Measurements from ENCODE around the gene ZNF567. TPM values are rescaled to one million over a fixed set of nuclear protein-coding genes. Genes with fewer than 3 reads are reported as not detected.

ZNF567 gene
- total RNA-seq: 1 to 10 TPM; 5.3 to 6.9 (median 5.6) TPM

- Mint-ChIP-seq H3K9me3 (peaks cover 7% of the 10 kb centered on the region), H3K4me3 (peak within 1 kb of the TSS; percentile 99), H3K27me3 (ENCODE audit: low read depth) (no peaks in the 10 kb centered on the region), H3K36me3 (ENCODE audit: insufficient read depth) (peaks cover 44% of the 10 kb centered on the region), H3K4me1 (ENCODE audit: low read depth) (peaks cover 31% of the 10 kb centered on the region)
- DNase-seq: peak; percentile 99
- peak; percentile 94 to 95 for ATAC-seq
Observed at GRCh38 chr19:36687214-36688056, at the start of gene ZNF567. TSS of gene ZNF567 (plus strand) at chr19:36687612. CDS start at chr19:36694868, 7,256 bp downstream.

GRCh38 chr19:36638862-36639510 lies 48.4 kb upstream of the ZNF567 start:
- Mint-ChIP-seq H3K27me3 (ENCODE audit: low read depth) (no peaks in the 10 kb centered on the region), H3K9me3 (peaks cover 52% of the 10 kb centered on the region), H3K4me1 (ENCODE audit: low read depth) (no peaks in the 10 kb centered on the region), H3K36me3 (ENCODE audit: insufficient read depth) (peaks cover 59% of the 10 kb centered on the region), H3K4me3 (no peak overlapping the region)
- ATAC-seq (no peak), DNase-seq (no peak)

DNA sequence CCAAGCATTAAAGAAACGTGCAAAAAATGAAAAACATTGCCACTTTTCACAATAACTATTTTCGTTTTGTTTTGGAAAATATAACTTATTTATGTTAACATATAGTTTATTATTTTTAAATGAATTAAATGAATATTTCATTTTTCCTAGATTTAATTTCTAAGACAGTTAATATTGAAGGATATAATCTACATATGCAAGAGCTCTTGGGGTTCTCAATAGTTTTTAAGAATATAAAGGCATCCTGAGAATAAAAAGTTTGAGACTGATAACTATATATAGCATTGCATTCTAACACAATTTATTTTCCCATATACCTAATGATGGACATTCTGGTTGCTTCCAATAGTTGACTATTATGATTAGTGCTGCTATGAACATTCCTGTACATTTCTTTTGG lies 40.7 kb upstream of the ZNF567 start:
- ATAC-seq (no peak), DNase-seq (no peak)
- H3K27me3 Mint-ChIP-seq (ENCODE audit: low read depth): no peaks in the 10 kb centered on the region
- no peaks in the 10 kb centered on the region for H3K4me1 Mint-ChIP-seq (ENCODE audit: low read depth)
- H3K36me3 Mint-ChIP-seq (ENCODE audit: insufficient read depth): peaks cover 50% of the 10 kb centered on the region
- peaks cover 31% of the 10 kb centered on the region for H3K9me3 Mint-ChIP-seq
- no peak overlapping the region for H3K4me3 Mint-ChIP-seq

GRCh38 chr19:36652958-36653357 lies 34.5 kb upstream of the ZNF567 start:
- Mint-ChIP-seq H3K36me3 (ENCODE audit: insufficient read depth) (peaks cover 65% of the 10 kb centered on the region), H3K4me1 (ENCODE audit: low read depth) (no peaks in the 10 kb centered on the region), H3K9me3 (peaks cover 47% of the 10 kb centered on the region), H3K4me3 (no peak overlapping the region), H3K27me3 (ENCODE audit: low read depth) (no peaks in the 10 kb centered on the region)
- DNase-seq (no peak), ATAC-seq (no peak)

- DNase-seq: no peak
- H3K4me3 Mint-ChIP-seq: peak overlapping the region; percentile 100
- H3K4me1 Mint-ChIP-seq (ENCODE audit: low read depth): peaks cover 30% of the 10 kb centered on the region
- H3K9me3 Mint-ChIP-seq: peaks cover 41% of the 10 kb centered on the region
- ATAC-seq: no peak
- H3K36me3 Mint-ChIP-seq (ENCODE audit: insufficient read depth): peaks cover 48% of the 10 kb centered on the region
- no peaks in the 10 kb centered on the region for H3K27me3 Mint-ChIP-seq (ENCODE audit: low read depth)
Observed at GRCh38 chr19:36665832-36666231, 21.6 kb upstream of the ZNF567 start.

DNA sequence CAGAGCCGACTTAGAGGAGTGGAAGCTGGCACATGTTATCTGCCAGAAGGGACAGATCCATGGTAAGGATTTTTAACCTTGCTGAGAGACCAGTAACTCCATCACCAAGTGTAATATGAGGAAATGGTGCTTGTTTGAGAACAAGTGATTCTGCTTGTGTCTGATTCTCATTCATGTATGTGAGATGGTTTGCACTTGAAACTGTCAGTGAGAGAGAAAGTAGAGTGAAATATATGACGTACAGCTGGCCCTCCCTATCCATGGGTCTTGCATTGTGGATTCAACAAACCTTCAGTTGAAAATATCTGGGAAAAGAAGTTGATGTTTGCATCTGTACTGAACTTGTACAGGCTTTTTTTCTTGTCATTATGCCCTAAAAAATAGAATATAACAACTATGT lies 18.8 kb upstream of the ZNF567 start:
- Mint-ChIP-seq H3K4me1 (ENCODE audit: low read depth) (peaks cover 30% of the 10 kb centered on the region), H3K9me3 (peaks cover 38% of the 10 kb centered on the region), H3K4me3 (peak overlapping the region; percentile 43), H3K36me3 (ENCODE audit: insufficient read depth) (peaks cover 54% of the 10 kb centered on the region), H3K27me3 (ENCODE audit: low read depth) (no peaks in the 10 kb centered on the region)
- ATAC-seq (no peak), DNase-seq (no peak)

- no peak overlapping the region for H3K4me3 Mint-ChIP-seq
- no peak for ATAC-seq
- H3K27me3 Mint-ChIP-seq (ENCODE audit: low read depth): no peaks in the 10 kb centered on the region
- peaks cover 26% of the 10 kb centered on the region for H3K9me3 Mint-ChIP-seq
- H3K4me1 Mint-ChIP-seq (ENCODE audit: low read depth): peaks cover 12% of the 10 kb centered on the region
- peaks cover 39% of the 10 kb centered on the region for H3K36me3 Mint-ChIP-seq (ENCODE audit: insufficient read depth)
- no peak for DNase-seq
Observed at GRCh38 chr19:36672368-36672767, 15.0 kb upstream of the ZNF567 start.

- Mint-ChIP-seq H3K4me1 (ENCODE audit: low read depth) (peaks cover 2% of the 10 kb centered on the region), H3K9me3 (peaks cover 29% of the 10 kb centered on the region), H3K36me3 (ENCODE audit: insufficient read depth) (peaks cover 46% of the 10 kb centered on the region), H3K4me3 (no peak overlapping the region), H3K27me3 (ENCODE audit: low read depth) (no peaks in the 10 kb centered on the region)
- no peak for DNase-seq
- ATAC-seq: no peak
Observed at GRCh38 chr19:36674201-36674600, 13.2 kb upstream of the ZNF567 start.

GRCh38 chr19:36679455-36679854 lies 8.0 kb upstream of the ZNF567 start:
- H3K4me1 Mint-ChIP-seq (ENCODE audit: low read depth): no peaks in the 10 kb centered on the region
- peaks cover 47% of the 10 kb centered on the region for H3K36me3 Mint-ChIP-seq (ENCODE audit: insufficient read depth)
- DNase-seq (no peak), ATAC-seq (no peak)
- peaks cover 27% of the 10 kb centered on the region for H3K9me3 Mint-ChIP-seq
- no peak overlapping the region for H3K4me3 Mint-ChIP-seq
- no peaks in the 10 kb centered on the region for H3K27me3 Mint-ChIP-seq (ENCODE audit: low read depth)

- Mint-ChIP-seq H3K27me3 (ENCODE audit: low read depth) (no peaks in the 10 kb centered on the region), H3K4me1 (ENCODE audit: low read depth) (peaks cover 31% of the 10 kb centered on the region), H3K9me3 (peaks cover 10% of the 10 kb centered on the region), H3K36me3 (ENCODE audit: insufficient read depth) (peaks cover 46% of the 10 kb centered on the region), H3K4me3 (peak overlapping the region; percentile 99)
- ATAC-seq (no peak), DNase-seq (no peak)
Observed at GRCh38 chr19:36685835-36686234, 1.6 kb upstream of the ZNF567 start.

- peak; percentile 7 to 19 for ATAC-seq
- H3K4me3 Mint-ChIP-seq: peak overlapping the region; percentile 99
- no peaks in the 10 kb centered on the region for H3K27me3 Mint-ChIP-seq (ENCODE audit: low read depth)
- peaks cover 10% of the 10 kb centered on the region for H3K9me3 Mint-ChIP-seq
- DNase-seq: no peak
- H3K36me3 Mint-ChIP-seq (ENCODE audit: insufficient read depth): peaks cover 44% of the 10 kb centered on the region
- H3K4me1 Mint-ChIP-seq (ENCODE audit: low read depth): peaks cover 31% of the 10 kb centered on the region
Observed at GRCh38 chr19:36686365-36687213, 823 bp upstream of the ZNF567 start.

DNA sequence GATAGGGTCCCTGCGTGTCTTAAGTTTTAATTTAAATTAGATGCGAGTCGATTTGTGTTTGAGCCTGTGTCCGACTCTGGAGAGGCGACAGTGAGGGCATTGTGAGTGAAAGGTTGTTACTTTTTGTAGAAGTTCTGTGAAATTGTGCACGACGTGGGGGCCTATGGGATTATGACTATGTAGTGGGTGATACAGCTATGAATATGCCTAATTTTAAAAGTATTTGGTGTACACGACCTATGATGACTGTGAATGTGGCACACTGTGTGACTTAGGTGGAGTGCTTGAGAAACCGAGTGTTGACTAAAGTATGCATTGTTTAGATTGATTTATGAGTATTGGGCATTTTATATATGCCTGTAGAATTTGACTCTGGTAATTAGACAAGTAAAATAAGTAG lies 646 bp downstream of the ZNF567 start:
- Mint-ChIP-seq H3K4me1 (ENCODE audit: low read depth) (peaks cover 31% of the 10 kb centered on the region), H3K4me3 (peak overlapping the region; percentile 99)
- no peak for DNase-seq

DNA sequence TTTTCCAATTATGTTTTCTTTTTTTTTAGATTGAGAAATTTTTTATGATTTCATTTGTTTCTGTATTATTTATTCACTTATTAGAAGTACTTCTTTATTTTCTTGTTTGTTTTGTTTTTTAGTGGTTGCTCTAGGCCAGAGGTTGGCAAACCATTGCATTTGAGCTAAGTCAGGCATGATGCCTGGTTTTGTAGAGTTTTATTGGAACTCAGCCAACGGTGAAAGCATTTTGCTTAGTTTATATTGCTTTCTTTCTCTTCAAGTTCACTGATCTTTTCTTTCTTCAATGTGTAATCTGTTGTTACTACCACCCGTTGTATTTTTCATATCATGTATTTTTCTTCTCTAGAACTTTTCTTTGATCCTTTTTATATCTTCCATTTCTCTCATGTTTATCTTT lies 19.7 kb downstream of the ZNF567 start:
- H3K4me1 Mint-ChIP-seq (ENCODE audit: low read depth): no peaks in the 10 kb centered on the region
- no peaks in the 10 kb centered on the region for H3K27me3 Mint-ChIP-seq (ENCODE audit: low read depth)
- peaks cover 55% of the 10 kb centered on the region for H3K9me3 Mint-ChIP-seq
- no peak overlapping the region for H3K4me3 Mint-ChIP-seq
- ATAC-seq (no peak), DNase-seq (no peak)
- H3K36me3 Mint-ChIP-seq (ENCODE audit: insufficient read depth): peaks cover 78% of the 10 kb centered on the region

More for the DNA sequence above, 646 bp downstream of the ZNF567 start:
- Mint-ChIP-seq H3K9me3 (peaks cover 7% of the 10 kb centered on the region), H3K27me3 (ENCODE audit: low read depth) (no peaks in the 10 kb centered on the region), H3K36me3 (ENCODE audit: insufficient read depth) (peaks cover 46% of the 10 kb centered on the region)
- ATAC-seq: no peak

GRCh38 chr19:36709423-36709822 lies 22.0 kb downstream of the ZNF567 start:
- H3K4me1 Mint-ChIP-seq (ENCODE audit: low read depth): no peaks in the 10 kb centered on the region
- peaks cover 54% of the 10 kb centered on the region for H3K9me3 Mint-ChIP-seq
- ATAC-seq: no peak
- no peak for DNase-seq
- peaks cover 90% of the 10 kb centered on the region for H3K36me3 Mint-ChIP-seq (ENCODE audit: insufficient read depth)
- H3K27me3 Mint-ChIP-seq (ENCODE audit: low read depth): no peaks in the 10 kb centered on the region
- no peak overlapping the region for H3K4me3 Mint-ChIP-seq

All from activated T-cell treated with anti-CD3 and anti-CD28 coated beads, Interleukin-2, amount 50 U/mL, for 4 hours (primary cell).